Gastrocnemius medialis (tissue), 4 donors: ENCODE measurements around the gene KCNJ5. TPM values are rescaled to one million over a fixed set of nuclear protein-coding genes. Genes with fewer than 3 reads are reported as not detected.

Experiments
- ATAC-seq, 2 donors: fragments of 150-250 bp; one replicate each; pipeline ENCODE4 v1.9.1; 2016
- DNase-seq, 2 donors: peaks; one replicate each; pipeline ENCODE4 v3.0.0-alpha.2; 2019
- H3K27ac ChIP-seq, 4 donors: fragments of 200-600 bp; sonication (generic); 1 replicate in 1 of 4; 2 replicates in 3 of 4; pipeline ENCODE4 v1.5.1; 2016 to 2018; ENCODE audit warnings: mild to moderate bottlenecking in 2 of 4, moderate library complexity in 1 of 4
- H3K27me3 ChIP-seq, 3 donors: fragments of 200-600 bp; sonication (generic) in 2 of 3; 1 replicate in 1 of 3; 2 replicates in 2 of 3; pipeline versions ENCODE4 v1.5.1 to v1.6.0; 2016 to 2019; ENCODE audit warnings: mild to moderate bottlenecking in 1 of 3, moderate library complexity in 1 of 3
- H3K36me3 ChIP-seq, 2 donors: fragments of 200-600 bp; sonication (generic) in 1 of 2; one replicate each; pipeline ENCODE4 v1.5.1; 2017 to 2018
- H3K4me1 ChIP-seq, 2 donors: fragments of 200-600 bp; sonication (generic) in 1 of 2; one replicate each; pipeline ENCODE4 v1.5.1; 2016 to 2017; ENCODE audit warnings: mild to moderate bottlenecking in 2 of 2
- H3K4me3 ChIP-seq, 4 donors: fragments of 200-600 bp; sonication (generic) in 3 of 4; 1 replicate in 1 of 4; 2 replicates in 3 of 4; pipeline ENCODE4 v1.5.1; 2016 to 2019; ENCODE audit warnings: mild to moderate bottlenecking in 2 of 4
- H3K9me3 ChIP-seq, 3 donors: fragments of 200-600 bp; sonication (generic) in 2 of 3; 1 replicate in 1 of 3; 2 replicates in 2 of 3; pipeline ENCODE4 v1.5.1; 2016 to 2019
- POLR2A ChIP-seq, 2 donors: fragments of 450-650 bp; IDR thresholded peaks; one replicate each; pipeline ENCODE4 v1.6.1; 2017; ENCODE audit warnings: antibody characterized with exemption in 2 of 2, mild to moderate bottlenecking in 2 of 2, moderate library complexity in 2 of 2
- in situ Hi-C, 4 donors: fragments of 200-750 bp; cut with MboI; loops; one replicate each; pipeline versions ENCODE4 v1.15.0 to v1.8.0; 2017; ENCODE audit warnings: low sequenced_read_pairs in 4 of 4
- intact Hi-C: fragments of 100-400 bp; cut with DNase I; formaldehyde crosslinking; loops from one replicate; pipeline ENCODE4 v1.15.1; 2023; ENCODE audit warnings: low total_unique reads
- total RNA-seq, 4 donors: library from RNA; depleted of rRNA; stranded (reverse); fragments of >200 nt; gene quantifications; one replicate each; pipeline versions ENCODE4 v1.1.0 to v1.2.3, GENCODE V29; 2016
- TF ChIP-seq, protein P1 (sequence below), 5 experiments: fragments of 450-650 bp in 3 of 5; fragments of 200-600 bp in 2 of 5; sonication (generic) in 2 of 5; IDR thresholded peaks in 4 of 5; conservative IDR thresholded peaks in 1 of 5; 1 replicate in 4 of 5; 2 replicates in 1 of 5; pipeline ENCODE4 v1.5.1; 2016 to 2019; ENCODE audit warnings: antibody characterized with exemption in 5 of 5, mild to moderate bottlenecking in 3 of 5, moderate library complexity in 3 of 5

The KCNJ5 gene
- total RNA-seq, 4 donors from 2014 or later, result 0.24 to 0.46 TPM; not detected in 2

DNA sequence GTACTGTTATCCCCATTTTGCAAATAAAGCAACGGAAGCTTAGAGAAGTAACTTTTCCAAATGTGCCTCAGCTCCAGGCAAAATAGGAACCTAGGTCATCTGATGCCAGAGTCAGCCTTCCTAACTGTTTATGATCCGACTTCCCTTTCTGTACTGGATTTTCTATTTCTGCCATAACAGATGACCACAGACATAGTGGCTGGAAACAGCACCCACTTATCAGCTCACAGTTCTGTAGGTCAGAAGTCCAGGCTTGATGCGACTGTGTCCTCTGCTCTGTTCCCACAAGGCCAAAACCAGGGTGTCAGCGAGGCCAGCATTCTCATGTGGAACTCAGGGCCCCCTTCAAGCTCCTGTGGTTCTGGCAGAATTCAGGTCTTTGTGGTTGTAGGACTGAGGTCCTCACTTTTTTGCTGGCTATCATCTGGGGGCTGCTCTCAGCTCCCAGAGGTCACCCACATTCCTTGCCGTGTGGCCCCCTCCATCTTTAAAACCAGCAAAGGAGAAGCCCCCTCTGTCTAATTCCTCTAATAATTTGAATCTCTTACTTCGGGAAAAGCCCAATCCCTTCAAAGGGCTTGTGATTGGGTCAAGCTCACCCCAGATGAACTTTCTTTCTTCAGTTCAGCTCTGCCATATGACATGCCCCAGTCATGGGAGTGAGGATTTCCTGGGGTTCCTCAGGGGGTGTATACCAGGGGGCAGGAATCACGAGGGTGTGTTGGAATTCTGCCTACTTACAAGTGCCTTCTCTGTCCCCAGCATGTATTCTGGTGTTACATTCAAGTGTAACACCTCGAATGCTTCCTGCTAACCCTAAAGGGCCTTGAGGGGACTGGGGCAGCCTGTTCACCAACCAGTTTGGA, 15.3 kb downstream of the KCNJ5 start:
- Histone ChIP-seq H3K36me3 (no peaks in the 10 kb centered on the region), H3K9me3 (no peaks in the 10 kb centered on the region), H3K27ac (no peak overlapping the region), H3K27me3 (peaks cover 26 to 39% (median 32%) of the 10 kb centered on the region in 3 donors), H3K4me3 (peak overlapping the region in 3 of 4 donors; percentile 52 to 58 (median 55)), H3K4me1 (peaks cover 7 to 10% of the 10 kb centered on the region in 2 donors)
- DNase-seq (no peak), ATAC-seq (peak in 1 of 2 donors; percentile 24)
- TF ChIP-seq, protein P1, sequence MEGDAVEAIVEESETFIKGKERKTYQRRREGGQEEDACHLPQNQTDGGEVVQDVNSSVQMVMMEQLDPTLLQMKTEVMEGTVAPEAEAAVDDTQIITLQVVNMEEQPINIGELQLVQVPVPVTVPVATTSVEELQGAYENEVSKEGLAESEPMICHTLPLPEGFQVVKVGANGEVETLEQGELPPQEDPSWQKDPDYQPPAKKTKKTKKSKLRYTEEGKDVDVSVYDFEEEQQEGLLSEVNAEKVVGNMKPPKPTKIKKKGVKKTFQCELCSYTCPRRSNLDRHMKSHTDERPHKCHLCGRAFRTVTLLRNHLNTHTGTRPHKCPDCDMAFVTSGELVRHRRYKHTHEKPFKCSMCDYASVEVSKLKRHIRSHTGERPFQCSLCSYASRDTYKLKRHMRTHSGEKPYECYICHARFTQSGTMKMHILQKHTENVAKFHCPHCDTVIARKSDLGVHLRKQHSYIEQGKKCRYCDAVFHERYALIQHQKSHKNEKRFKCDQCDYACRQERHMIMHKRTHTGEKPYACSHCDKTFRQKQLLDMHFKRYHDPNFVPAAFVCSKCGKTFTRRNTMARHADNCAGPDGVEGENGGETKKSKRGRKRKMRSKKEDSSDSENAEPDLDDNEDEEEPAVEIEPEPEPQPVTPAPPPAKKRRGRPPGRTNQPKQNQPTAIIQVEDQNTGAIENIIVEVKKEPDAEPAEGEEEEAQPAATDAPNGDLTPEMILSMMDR (IDR thresholded peaks at IDR 0.05 in 4 of 5, conservative IDR thresholded peaks at IDR 0.05 in 1 of 5), result no peak
- TF ChIP-seq POLR2A (IDR thresholded peaks at IDR 0.05), result no peak
- intact Hi-C loops, result no loop called here
- in situ Hi-C loops, result loop anchor here in 1 of 4 donors (25.0 kb wide), 1 partner anchor 106 kb away; no protein-coding TSS in a partner anchor

DNA sequence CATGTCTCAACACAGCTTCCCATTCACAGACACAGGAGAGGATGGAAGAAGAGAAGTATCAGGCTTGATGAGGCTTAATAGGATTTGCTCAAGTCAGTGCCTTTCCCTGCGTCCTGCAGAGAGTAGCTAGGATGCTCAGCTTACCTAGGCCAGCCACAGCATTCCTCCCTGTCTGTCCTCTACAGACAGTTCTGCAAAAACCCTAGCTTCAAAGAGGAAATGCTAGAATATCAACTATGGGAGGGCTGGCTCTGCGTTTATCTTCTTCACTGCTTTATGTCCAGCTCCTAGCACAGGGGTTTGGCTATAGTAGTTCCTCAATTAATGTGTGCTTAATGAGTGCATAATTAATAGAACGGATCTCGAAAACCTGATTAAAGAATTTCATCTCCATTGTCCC, 16.4 kb downstream of the KCNJ5 start:
- no peak for ATAC-seq
- TF ChIP-seq POLR2A (IDR thresholded peaks at IDR 0.05), result no peak
- TF ChIP-seq, protein P1 (IDR thresholded peaks at IDR 0.05 in 4 of 5, conservative IDR thresholded peaks at IDR 0.05 in 1 of 5), result no peak
- intact Hi-C loops (no loop called here), in situ Hi-C loops (loop anchor here in 1 of 4 donors (25.0 kb wide), 1 partner anchor 105 kb away; no protein-coding TSS in a partner anchor)
- peaks cover 7 to 10% of the 10 kb centered on the region in 2 donors for H3K4me1 ChIP-seq
- DNase-seq, result no peak
- no peak overlapping the region for H3K4me3 ChIP-seq
- no peaks in the 10 kb centered on the region for H3K36me3 ChIP-seq
- peaks cover 26 to 39% (median 32%) of the 10 kb centered on the region in 3 donors for H3K27me3 ChIP-seq
- H3K27ac ChIP-seq, result no peak overlapping the region
- H3K9me3 ChIP-seq, result no peaks in the 10 kb centered on the region

GRCh38 chr11:128908391-128909246, 17.5 kb downstream of the KCNJ5 start:
- no peaks in the 10 kb centered on the region for H3K36me3 ChIP-seq
- no peak overlapping the region for H3K4me3 ChIP-seq
- no peak for ATAC-seq
- DNase-seq, result peak; percentile 28 to 56
- TF ChIP-seq, protein P1 (IDR thresholded peaks at IDR 0.05 in 4 of 5, conservative IDR thresholded peaks at IDR 0.05 in 1 of 5), result no peak
- no peak for TF ChIP-seq POLR2A (IDR thresholded peaks at IDR 0.05)
- intact Hi-C loops, result no loop called here
- no peak overlapping the region for H3K27ac ChIP-seq
- H3K4me1 ChIP-seq, result peaks cover 7 to 10% of the 10 kb centered on the region in 2 donors
- H3K27me3 ChIP-seq, result peaks cover 26 to 39% (median 32%) of the 10 kb centered on the region in 3 donors
- in situ Hi-C loops, result loop anchor here in 1 of 4 donors (25.0 kb wide), 1 partner anchor 104 kb away; no protein-coding TSS in a partner anchor
- H3K9me3 ChIP-seq, result no peaks in the 10 kb centered on the region

GRCh38 chr11:128909438-128910125, 18.4 kb downstream of the KCNJ5 start:
- Histone ChIP-seq H3K9me3 (no peaks in the 10 kb centered on the region), H3K27ac (no peak overlapping the region), H3K36me3 (no peaks in the 10 kb centered on the region), H3K4me1 (peaks cover 7 to 10% of the 10 kb centered on the region in 2 donors), H3K4me3 (no peak overlapping the region), H3K27me3 (peaks cover 23 to 39% (median 32%) of the 10 kb centered on the region in 3 donors)
- TF ChIP-seq POLR2A (IDR thresholded peaks at IDR 0.05), result no peak
- TF ChIP-seq, protein P1 (IDR thresholded peaks at IDR 0.05 in 4 of 5, conservative IDR thresholded peaks at IDR 0.05 in 1 of 5), result no peak
- ATAC-seq, result no peak
- in situ Hi-C loops, result loop anchor here in 1 of 4 donors (25.0 kb wide), 1 partner anchor 103 kb away; no protein-coding TSS in a partner anchor
- DNase-seq, result no peak
- intact Hi-C loops, result no loop called here
